ENCODE data around the gene UPP2. TPM values are rescaled to one million over a fixed set of nuclear protein-coding genes. Genes with fewer than 3 reads are reported as not detected.

The UPP2 gene
- total RNA-seq, 1 donor from 2014 or later, result not detected

DNA sequence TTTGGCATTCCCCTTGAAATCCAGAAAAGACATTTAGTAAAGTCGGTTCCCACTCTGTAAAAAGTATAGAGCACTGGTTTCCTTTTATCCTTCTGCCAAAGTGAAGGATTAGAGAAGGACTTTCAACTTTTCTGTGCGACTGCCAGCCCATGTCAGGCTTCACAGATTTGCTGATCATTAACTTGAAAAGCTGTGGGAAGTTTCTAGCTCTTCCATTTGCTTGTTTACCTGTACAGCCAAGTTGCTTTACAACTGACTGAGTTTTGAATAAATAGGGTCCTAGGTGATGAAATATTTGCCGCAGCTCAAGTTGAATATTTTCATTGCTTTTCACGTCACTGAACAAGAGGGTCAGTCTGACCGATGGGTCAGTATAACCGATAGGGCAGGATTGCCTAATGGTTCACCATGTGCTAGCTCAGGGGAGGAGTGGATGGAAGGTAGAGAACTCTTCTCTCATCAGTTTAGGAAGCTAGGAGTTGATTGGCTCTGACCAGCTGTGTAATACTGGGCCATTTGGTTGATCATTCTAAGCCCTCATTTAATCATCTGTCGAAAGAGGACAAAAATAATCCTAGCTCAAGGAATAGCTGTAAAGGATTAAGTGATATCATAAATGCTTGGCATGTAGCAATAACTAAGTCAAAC is 30.4 kb downstream of the UPP2 start:
- Mint-ChIP-seq H3K36me3 (ENCODE audit: unreplicated experiment) (no peaks in the 10 kb centered on the region), H3K4me3 (ENCODE audit: unreplicated experiment) (no peak overlapping the region), H3K9me3 (ENCODE audit: unreplicated experiment) (no peaks in the 10 kb centered on the region), H3K27ac (ENCODE audit: unreplicated experiment) (no peak overlapping the region), H3K4me1 (ENCODE audit: low read depth, unreplicated experiment) (no peaks in the 10 kb centered on the region), H3K27me3 (ENCODE audit: unreplicated experiment) (no peaks in the 10 kb centered on the region)
- DNase-seq, result no peak
- TF ChIP-seq, protein P1, sequence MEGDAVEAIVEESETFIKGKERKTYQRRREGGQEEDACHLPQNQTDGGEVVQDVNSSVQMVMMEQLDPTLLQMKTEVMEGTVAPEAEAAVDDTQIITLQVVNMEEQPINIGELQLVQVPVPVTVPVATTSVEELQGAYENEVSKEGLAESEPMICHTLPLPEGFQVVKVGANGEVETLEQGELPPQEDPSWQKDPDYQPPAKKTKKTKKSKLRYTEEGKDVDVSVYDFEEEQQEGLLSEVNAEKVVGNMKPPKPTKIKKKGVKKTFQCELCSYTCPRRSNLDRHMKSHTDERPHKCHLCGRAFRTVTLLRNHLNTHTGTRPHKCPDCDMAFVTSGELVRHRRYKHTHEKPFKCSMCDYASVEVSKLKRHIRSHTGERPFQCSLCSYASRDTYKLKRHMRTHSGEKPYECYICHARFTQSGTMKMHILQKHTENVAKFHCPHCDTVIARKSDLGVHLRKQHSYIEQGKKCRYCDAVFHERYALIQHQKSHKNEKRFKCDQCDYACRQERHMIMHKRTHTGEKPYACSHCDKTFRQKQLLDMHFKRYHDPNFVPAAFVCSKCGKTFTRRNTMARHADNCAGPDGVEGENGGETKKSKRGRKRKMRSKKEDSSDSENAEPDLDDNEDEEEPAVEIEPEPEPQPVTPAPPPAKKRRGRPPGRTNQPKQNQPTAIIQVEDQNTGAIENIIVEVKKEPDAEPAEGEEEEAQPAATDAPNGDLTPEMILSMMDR (IDR thresholded peaks at IDR 0.05; ENCODE audit: partially characterized antibody, unreplicated experiment), result no peak

DNA sequence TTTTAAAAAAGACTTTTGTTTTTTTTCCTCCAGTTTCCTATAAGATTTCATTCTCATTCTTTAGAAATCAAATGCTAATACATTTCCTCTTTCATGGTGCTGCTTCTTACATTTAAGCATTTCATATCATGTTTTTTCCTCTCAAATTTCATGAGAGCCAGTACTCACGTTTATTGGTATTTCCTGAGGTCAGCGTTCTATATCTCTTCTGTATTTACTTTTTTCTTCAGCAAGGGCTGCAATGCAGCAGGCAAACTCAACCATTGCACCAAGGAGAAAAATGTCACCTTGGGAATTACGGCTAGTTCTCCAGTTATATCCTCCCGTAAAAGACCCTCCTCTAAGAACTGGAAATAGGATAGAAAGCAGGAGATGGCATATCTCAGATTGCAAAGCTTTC is 32.4 kb downstream of the UPP2 start:
- TF ChIP-seq, protein P1 (IDR thresholded peaks at IDR 0.05; ENCODE audit: partially characterized antibody, unreplicated experiment), result no peak
- no peak for DNase-seq
- Mint-ChIP-seq H3K27ac (ENCODE audit: unreplicated experiment) (no peak overlapping the region), H3K4me1 (ENCODE audit: low read depth, unreplicated experiment) (no peaks in the 10 kb centered on the region), H3K36me3 (ENCODE audit: unreplicated experiment) (no peaks in the 10 kb centered on the region), H3K27me3 (ENCODE audit: unreplicated experiment) (no peaks in the 10 kb centered on the region), H3K4me3 (ENCODE audit: unreplicated experiment) (no peak overlapping the region), H3K9me3 (ENCODE audit: unreplicated experiment) (no peaks in the 10 kb centered on the region)

DNA sequence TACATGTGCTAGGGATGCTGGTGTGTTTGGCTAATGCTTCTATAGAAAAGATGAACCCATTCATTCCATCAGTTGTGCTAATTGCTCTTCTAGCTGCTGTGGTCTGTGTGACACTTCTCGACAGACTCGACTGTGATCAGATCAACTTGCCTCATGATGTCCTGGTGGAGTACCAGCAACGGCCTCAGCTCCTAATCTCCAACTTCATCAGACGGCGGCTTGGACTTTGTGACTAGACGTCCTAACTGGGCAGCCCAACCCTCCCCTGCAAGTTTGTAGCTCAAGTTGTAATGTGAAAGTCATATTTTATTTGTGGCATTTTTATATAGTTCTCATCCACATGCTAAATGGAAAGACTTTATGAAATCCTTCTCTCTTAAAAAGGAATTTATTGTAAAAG is 33.0 kb downstream of the UPP2 start:
- TF ChIP-seq, protein P1 (IDR thresholded peaks at IDR 0.05; ENCODE audit: partially characterized antibody, unreplicated experiment), result no peak
- DNase-seq, result no peak
- Mint-ChIP-seq H3K4me3 (ENCODE audit: unreplicated experiment) (no peak overlapping the region), H3K9me3 (ENCODE audit: unreplicated experiment) (no peaks in the 10 kb centered on the region), H3K36me3 (ENCODE audit: unreplicated experiment) (no peaks in the 10 kb centered on the region), H3K27me3 (ENCODE audit: unreplicated experiment) (no peaks in the 10 kb centered on the region), H3K27ac (ENCODE audit: unreplicated experiment) (no peak overlapping the region), H3K4me1 (ENCODE audit: low read depth, unreplicated experiment) (no peaks in the 10 kb centered on the region)

DNA sequence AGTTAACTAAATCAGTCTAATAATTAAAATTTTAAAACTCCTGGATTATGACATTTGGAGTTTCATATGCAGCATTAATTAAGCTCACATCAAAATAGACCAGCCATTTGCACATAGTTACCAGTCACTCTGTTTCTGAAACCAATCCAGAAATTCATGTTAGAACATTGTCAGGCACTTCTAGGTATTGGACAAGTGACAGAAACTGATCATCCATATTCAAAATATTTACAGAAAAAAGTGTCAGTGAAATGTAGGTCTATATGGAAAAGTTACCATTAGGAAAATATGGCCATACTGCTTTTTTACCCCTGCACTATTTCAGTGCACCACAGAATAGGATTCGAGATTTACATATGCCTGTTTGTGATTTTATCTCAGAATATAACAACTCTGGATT is 33.4 kb downstream of the UPP2 start:
- TF ChIP-seq, protein P1 (IDR thresholded peaks at IDR 0.05; ENCODE audit: partially characterized antibody, unreplicated experiment), result no peak

DNA sequence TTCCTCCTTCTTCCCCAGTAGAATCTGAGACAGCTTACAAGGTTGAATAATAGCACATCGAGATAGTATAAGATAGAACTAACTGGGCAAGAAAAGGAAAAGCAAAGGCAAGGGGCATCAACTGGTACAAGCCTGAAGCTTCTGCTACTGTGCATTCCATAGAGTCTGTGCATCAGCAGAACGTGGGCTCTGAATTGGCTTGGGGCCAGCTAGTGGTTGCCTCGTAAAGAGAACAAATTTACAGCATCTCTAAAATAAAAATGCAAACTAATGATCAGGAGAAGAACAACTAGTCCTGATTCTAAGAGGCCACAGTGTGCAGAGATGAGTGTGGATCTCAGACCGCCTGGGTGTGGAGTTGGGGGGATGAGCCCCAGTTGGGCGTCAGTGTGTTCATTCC is 36.6 kb downstream of the UPP2 start:
- Mint-ChIP-seq H3K4me1 (ENCODE audit: low read depth, unreplicated experiment) (no peaks in the 10 kb centered on the region), H3K27ac (ENCODE audit: unreplicated experiment) (no peak overlapping the region), H3K9me3 (ENCODE audit: unreplicated experiment) (no peaks in the 10 kb centered on the region), H3K27me3 (ENCODE audit: unreplicated experiment) (no peaks in the 10 kb centered on the region), H3K36me3 (ENCODE audit: unreplicated experiment) (no peaks in the 10 kb centered on the region), H3K4me3 (ENCODE audit: unreplicated experiment) (no peak overlapping the region)
- TF ChIP-seq, protein P1 (IDR thresholded peaks at IDR 0.05; ENCODE audit: partially characterized antibody, unreplicated experiment), result no peak
- DNase-seq, result no peak

More for the DNA sequence above, 33.4 kb downstream of the UPP2 start:
- Mint-ChIP-seq H3K4me3 (ENCODE audit: unreplicated experiment) (no peak overlapping the region), H3K9me3 (ENCODE audit: unreplicated experiment) (no peaks in the 10 kb centered on the region), H3K27ac (ENCODE audit: unreplicated experiment) (no peak overlapping the region), H3K4me1 (ENCODE audit: low read depth, unreplicated experiment) (no peaks in the 10 kb centered on the region), H3K27me3 (ENCODE audit: unreplicated experiment) (no peaks in the 10 kb centered on the region), H3K36me3 (ENCODE audit: unreplicated experiment) (no peaks in the 10 kb centered on the region)
- no peak for DNase-seq
